GM12892 (cell line): Measurements from ENCODE around the gene EPHB3.

Source experiments
- POLR2A ChIP-seq: IDR thresholded peaks from 2 replicates; pipeline ENCODE4 v1.6.1; 2011; ENCODE audit warnings: low read depth, low read length, control low read depth
- POLR2AphosphoS5 ChIP-seq: IDR thresholded peaks from 2 replicates; pipeline ENCODE4 v1.6.1; 2011; ENCODE audit warnings: low read depth, low read length, control low read depth

- TF ChIP-seq POLR2A: no peak
- no peak for TF ChIP-seq POLR2AphosphoS5
These were observed 9.3 kb upstream of the EPHB3 start for GRCh38 chr3:184552296-184552695.
